Thyroid gland (tissue), 4 donors: ENCODE results near the gene LSAMP. TPM values are rescaled to one million over a fixed set of nuclear protein-coding genes. Genes with fewer than 3 reads are reported as not detected.

ENCODE experiments used
- DNase-seq, 2 donors: peaks; one replicate each; pipeline ENCODE4 v3.0.0-alpha.2; 2019
- H3K27ac ChIP-seq, 3 donors: fragments of 200-600 bp; sonication (generic); 1 replicate in 2 of 3; 2 replicates in 1 of 3; pipeline ENCODE4 v1.5.1; 2016 to 2019; ENCODE audit warnings: mild to moderate bottlenecking in 1 of 3, moderate library complexity in 1 of 3
- H3K27me3 ChIP-seq: fragments of 200-600 bp; sonication (generic); one replicate; pipeline ENCODE4 v1.5.1; 2019
- H3K36me3 ChIP-seq, 2 donors: fragments of 200-600 bp; sonication (generic); one replicate each; pipeline ENCODE4 v1.5.1; 2016 to 2019
- H3K4me1 ChIP-seq, 2 donors: fragments of 200-600 bp; sonication (generic); one replicate each; pipeline ENCODE4 v1.5.1; 2017 to 2019
- H3K4me3 ChIP-seq, 3 donors: fragments of 200-600 bp; sonication (generic); replicated peaks in 1 of 3; 1 replicate in 2 of 3; 2 replicates in 1 of 3; pipeline ENCODE4 v1.5.1; 2016; ENCODE audit warnings: mild to moderate bottlenecking in 1 of 3
- H3K9me3 ChIP-seq: fragments of 200-600 bp; sonication (generic); one replicate; pipeline ENCODE4 v1.5.1; 2017
- POLR2A ChIP-seq, 2 donors: fragments of 450-650 bp; IDR thresholded peaks; one replicate each; pipeline ENCODE4 v1.6.1; 2017; ENCODE audit warnings: antibody characterized with exemption in 2 of 2, mild to moderate bottlenecking in 2 of 2, moderate library complexity in 1 of 2
- WGBS, 2 donors: methylation state at CpG; one replicate each; pipeline ENCODE4 v1.1.5; 2017; 5-methylcytosine and 5-hydroxymethylcytosine counted together
- intact Hi-C: fragments of 100-400 bp; cut with DNase I; formaldehyde crosslinking; loops from one replicate; pipeline ENCODE4 v1.15.1; 2023
- total RNA-seq, 4 donors: library from RNA; depleted of rRNA; stranded (reverse); fragments of >200 nt; gene quantifications; one replicate each; pipeline ENCODE4 v1.2.3, GENCODE V29; 2016
- TF ChIP-seq, protein P1 (sequence below), 6 experiments: fragments of 200-600 bp in 3 of 6; fragments of 450-650 bp in 3 of 6; sonication (generic) in 3 of 6; IDR thresholded peaks; one replicate each; pipeline ENCODE4 v1.5.1; 2016 to 2019; ENCODE audit warnings: antibody characterized with exemption in 6 of 6, mild to moderate bottlenecking in 2 of 6, inconsistent platforms in 1 of 6, moderate library complexity in 1 of 6

Gene LSAMP
- total RNA-seq, 4 donors from 2014 or later, result 0.78 to 2.0 (median 1.8) TPM

DNA sequence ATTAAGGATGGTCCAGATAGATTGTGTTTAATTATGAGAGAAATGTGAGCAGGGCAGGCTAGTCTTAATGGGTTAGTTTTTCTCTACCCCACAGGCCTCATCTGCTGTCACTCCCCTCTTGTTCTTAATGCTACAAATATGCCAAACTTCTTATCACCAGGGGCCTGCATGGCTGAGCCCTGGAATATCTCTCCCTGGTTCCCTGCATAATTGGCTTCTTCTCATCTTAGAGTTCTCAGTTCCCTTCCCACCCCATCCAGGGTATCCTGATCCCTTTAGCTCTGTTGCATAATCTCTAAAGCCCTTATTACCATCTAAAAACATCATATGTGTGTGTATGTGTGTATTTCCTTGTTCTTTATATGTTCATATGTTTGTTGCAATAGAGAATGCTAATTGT lies 279.6 kb downstream of the LSAMP start:
- no peaks in the 10 kb centered on the region for H3K27me3 ChIP-seq
- no peak overlapping the region for H3K27ac ChIP-seq
- H3K9me3 ChIP-seq, result no peaks in the 10 kb centered on the region
- no peaks in the 10 kb centered on the region for H3K36me3 ChIP-seq
- DNase-seq, result no peak
- H3K4me3 ChIP-seq, result no peak overlapping the region
- H3K4me1 ChIP-seq, result no peaks in the 10 kb centered on the region
- TF ChIP-seq, protein P1, sequence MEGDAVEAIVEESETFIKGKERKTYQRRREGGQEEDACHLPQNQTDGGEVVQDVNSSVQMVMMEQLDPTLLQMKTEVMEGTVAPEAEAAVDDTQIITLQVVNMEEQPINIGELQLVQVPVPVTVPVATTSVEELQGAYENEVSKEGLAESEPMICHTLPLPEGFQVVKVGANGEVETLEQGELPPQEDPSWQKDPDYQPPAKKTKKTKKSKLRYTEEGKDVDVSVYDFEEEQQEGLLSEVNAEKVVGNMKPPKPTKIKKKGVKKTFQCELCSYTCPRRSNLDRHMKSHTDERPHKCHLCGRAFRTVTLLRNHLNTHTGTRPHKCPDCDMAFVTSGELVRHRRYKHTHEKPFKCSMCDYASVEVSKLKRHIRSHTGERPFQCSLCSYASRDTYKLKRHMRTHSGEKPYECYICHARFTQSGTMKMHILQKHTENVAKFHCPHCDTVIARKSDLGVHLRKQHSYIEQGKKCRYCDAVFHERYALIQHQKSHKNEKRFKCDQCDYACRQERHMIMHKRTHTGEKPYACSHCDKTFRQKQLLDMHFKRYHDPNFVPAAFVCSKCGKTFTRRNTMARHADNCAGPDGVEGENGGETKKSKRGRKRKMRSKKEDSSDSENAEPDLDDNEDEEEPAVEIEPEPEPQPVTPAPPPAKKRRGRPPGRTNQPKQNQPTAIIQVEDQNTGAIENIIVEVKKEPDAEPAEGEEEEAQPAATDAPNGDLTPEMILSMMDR (IDR thresholded peaks at IDR 0.05), result no peak
- TF ChIP-seq POLR2A (IDR thresholded peaks at IDR 0.05), result no peak
- intact Hi-C loops, result no loop called here

DNA sequence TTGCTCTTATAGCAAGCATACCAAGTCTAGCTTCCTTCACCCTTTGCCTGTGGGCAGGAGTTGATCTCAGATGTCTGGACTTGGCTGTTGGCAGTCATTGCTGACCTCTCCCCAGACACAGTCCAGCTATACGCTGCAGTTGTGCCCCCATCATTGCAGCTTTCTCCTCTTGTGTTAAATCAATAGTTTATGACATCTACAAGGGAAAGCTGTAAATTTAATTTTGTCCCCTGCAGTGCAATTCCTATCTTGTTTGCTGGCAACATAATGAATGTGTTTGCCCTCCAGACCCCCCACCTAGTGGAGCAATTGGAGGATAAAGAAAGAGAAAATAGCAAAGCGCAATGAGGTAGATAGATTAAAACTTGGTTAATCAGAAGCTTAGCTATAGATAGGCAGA lies 280.2 kb downstream of the LSAMP start:
- H3K27me3 ChIP-seq, result no peaks in the 10 kb centered on the region
- no peaks in the 10 kb centered on the region for H3K4me1 ChIP-seq
- no peaks in the 10 kb centered on the region for H3K36me3 ChIP-seq
- no peaks in the 10 kb centered on the region for H3K9me3 ChIP-seq
- TF ChIP-seq, protein P1 (IDR thresholded peaks at IDR 0.05), result no peak
- TF ChIP-seq POLR2A (IDR thresholded peaks at IDR 0.05), result no peak
- 85 to 97% methylated on average over 2 of the region's 2 CpGs for WGBS, 2 donors
- H3K27ac ChIP-seq, result no peak overlapping the region
- DNase-seq, result no peak
- no peak overlapping the region for H3K4me3 ChIP-seq
- intact Hi-C loops, result no loop called here

DNA sequence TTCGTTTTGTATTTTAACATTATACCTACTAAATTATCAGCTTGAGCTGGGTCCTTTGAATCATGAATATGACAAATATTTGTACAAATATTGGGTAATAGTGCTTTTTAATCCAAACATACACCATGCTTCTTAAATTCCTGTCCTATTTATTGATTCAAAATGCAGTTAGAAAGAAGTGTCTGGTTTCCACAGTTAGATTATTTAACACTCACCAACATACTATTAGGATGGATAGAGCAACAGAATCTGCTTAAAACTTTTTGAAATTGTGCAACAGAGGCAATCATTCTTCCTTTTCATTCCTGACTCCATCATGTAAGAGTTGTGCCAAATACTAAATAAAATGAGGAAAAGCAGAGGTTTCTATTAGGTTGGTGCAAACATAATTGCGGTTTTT lies 281.2 kb downstream of the LSAMP start:
- no peaks in the 10 kb centered on the region for H3K9me3 ChIP-seq
- WGBS, 2 donors, result 81 to 82% methylated on average over 2 of the region's 2 CpGs
- H3K27ac ChIP-seq, result no peak overlapping the region
- TF ChIP-seq POLR2A (IDR thresholded peaks at IDR 0.05), result no peak
- TF ChIP-seq, protein P1 (IDR thresholded peaks at IDR 0.05), result no peak
- H3K36me3 ChIP-seq, result no peaks in the 10 kb centered on the region
- H3K4me1 ChIP-seq, result no peaks in the 10 kb centered on the region
- intact Hi-C loops, result no loop called here
- H3K27me3 ChIP-seq, result no peaks in the 10 kb centered on the region
- H3K4me3 ChIP-seq, result no peak overlapping the region
- DNase-seq, result no peak

DNA sequence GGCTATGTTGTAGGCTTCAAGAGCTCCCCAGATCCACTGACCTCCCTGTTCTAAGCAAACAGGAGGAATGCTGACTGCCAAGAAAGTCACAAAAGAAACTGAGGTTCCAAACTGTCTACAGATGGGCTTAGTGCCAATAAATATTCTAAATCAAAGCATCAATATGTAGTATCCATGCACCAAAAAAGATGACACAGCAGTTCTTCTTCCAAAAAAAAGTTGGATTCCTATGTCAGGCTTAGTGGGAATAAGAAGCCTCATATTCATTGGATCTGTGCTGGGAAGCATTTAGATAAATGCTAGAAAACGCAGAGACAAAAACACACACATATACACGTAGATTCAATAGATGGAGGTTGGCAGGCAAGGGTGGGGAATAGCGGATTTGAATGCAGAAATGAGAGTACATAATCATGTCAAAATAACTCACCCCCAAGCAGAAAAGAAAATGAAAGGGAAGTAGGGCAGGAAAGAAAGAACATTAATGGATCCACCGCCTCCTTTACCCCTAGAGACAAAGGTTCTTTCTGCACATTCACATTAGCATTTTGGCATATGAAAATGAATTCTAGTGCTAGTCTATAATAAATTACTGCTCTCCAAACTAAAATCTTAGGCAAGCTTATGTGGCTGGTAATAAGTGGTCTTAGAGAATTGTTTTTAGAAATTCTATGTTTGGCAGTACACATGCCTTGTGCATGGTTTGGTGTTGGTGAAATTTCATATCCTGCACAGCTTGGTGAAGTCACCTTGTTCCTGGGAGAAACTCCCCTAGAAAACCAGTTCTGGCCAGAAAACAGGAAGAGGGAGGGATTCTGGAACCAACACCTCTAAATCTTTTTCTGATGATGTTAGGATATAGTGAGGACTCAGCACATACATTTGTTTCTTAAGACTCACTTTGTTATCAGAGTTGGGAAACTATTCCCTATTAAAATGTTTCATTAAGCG lies 283.4 kb downstream of the LSAMP start:
- WGBS, 2 donors, result 74 to 81% methylated on average over 5 of the region's 5 CpGs
- TF ChIP-seq, protein P1 (IDR thresholded peaks at IDR 0.05), result no peak
- TF ChIP-seq POLR2A (IDR thresholded peaks at IDR 0.05), result no peak
- Histone ChIP-seq H3K27ac (no peak overlapping the region), H3K36me3 (no peaks in the 10 kb centered on the region), H3K9me3 (no peaks in the 10 kb centered on the region), H3K4me3 (no peak overlapping the region), H3K4me1 (no peaks in the 10 kb centered on the region), H3K27me3 (no peaks in the 10 kb centered on the region)
- intact Hi-C loops, result no loop called here
- DNase-seq, result no peak

DNA sequence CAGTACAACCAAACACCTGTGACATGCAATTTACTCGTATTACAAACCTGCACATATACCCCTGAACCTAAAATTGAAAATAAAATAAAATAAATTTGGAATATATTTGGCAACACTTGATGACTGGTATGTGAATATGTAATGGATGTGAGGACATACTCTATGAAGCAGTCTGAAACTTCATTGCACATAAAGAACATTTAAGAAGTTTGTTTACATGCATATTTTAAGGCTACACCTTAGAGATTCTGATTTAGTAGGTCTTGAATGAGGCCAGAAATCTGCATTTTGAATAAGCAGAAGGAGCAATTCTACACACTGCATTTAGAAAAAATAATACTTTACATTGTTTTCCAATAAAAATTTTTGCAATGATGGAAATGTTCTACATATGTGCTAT lies 284.7 kb downstream of the LSAMP start:
- Histone ChIP-seq H3K4me3 (no peak overlapping the region), H3K4me1 (no peaks in the 10 kb centered on the region), H3K9me3 (no peaks in the 10 kb centered on the region), H3K27me3 (no peaks in the 10 kb centered on the region), H3K36me3 (no peaks in the 10 kb centered on the region), H3K27ac (no peak overlapping the region)
- intact Hi-C loops, result no loop called here
- TF ChIP-seq POLR2A (IDR thresholded peaks at IDR 0.05), result no peak
- TF ChIP-seq, protein P1 (IDR thresholded peaks at IDR 0.05), result no peak
- DNase-seq, result no peak
- 95 to 96% methylated on average over 1 of the region's 1 CpG for WGBS, 2 donors
